ACHN (cell line): ENCODE measurements around the gene ZC3H12D.
"Not testable (repeated sequence)": the region's sequence is repeated elsewhere in the genome, so short reads cannot be mapped to it uniquely, and the experiment has no call there.

Experiments used
- DNase-seq: peaks from one replicate; pipeline ENCODE4 v3.0.0-alpha.2; 2015
- in situ Hi-C: cut with HindIII; loops from 2 replicates; pipeline ENCODE4 v1.10.0; 2017; ENCODE audit warnings: low sequenced_read_pairs, low pct_ligation_motif_present, low pct_unique_long_range_greater_than_20kb

Gene ZC3H12D

GRCh38 chr6:149449831-149450678 lies 34.8 kb downstream of the ZC3H12D start:
- no peak for DNase-seq
- in situ Hi-C loops = loop anchor here (25.0 kb wide), 1 partner anchor 363 kb away; no protein-coding TSS in a partner anchor

GRCh38 chr6:149448821-149449453 lies 35.9 kb downstream of the ZC3H12D start:
- DNase-seq = no peak
- in situ Hi-C loops = loop anchor here (25.0 kb wide), 1 partner anchor 362 kb away; no protein-coding TSS in a partner anchor

- in situ Hi-C loops = loop anchor here (25.0 kb wide), 1 partner anchor 360 kb away; no protein-coding TSS in a partner anchor
These were observed 37.9 kb downstream of the ZC3H12D start for GRCh38 chr6:149446791-149447376.

GRCh38 chr6:149445573-149445972 lies 39.2 kb downstream of the ZC3H12D start:
- in situ Hi-C loops = loop anchor here (25.0 kb wide), 1 partner anchor 358 kb away; no protein-coding TSS in a partner anchor

More at GRCh38 chr6:149446791-149447376, 37.9 kb downstream of the ZC3H12D start:
- DNase-seq = no peak

GRCh38 chr6:149445095-149445466 lies 39.7 kb downstream of the ZC3H12D start:
- DNase-seq = no peak

More at GRCh38 chr6:149445573-149445972, 39.2 kb downstream of the ZC3H12D start:
- DNase-seq = no peak

GRCh38 chr6:149444360-149445094 lies 40.3 kb downstream of the ZC3H12D start:
- DNase-seq = not testable (repeated sequence)
- in situ Hi-C loops = loop anchor here (25.0 kb wide), 1 partner anchor 357 kb away; no protein-coding TSS in a partner anchor

More at GRCh38 chr6:149445095-149445466, 39.7 kb downstream of the ZC3H12D start:
- in situ Hi-C loops = loop anchor here (25.0 kb wide), 1 partner anchor 358 kb away; no protein-coding TSS in a partner anchor

GRCh38 chr6:149443411-149444181 lies 41.2 kb downstream of the ZC3H12D start:
- in situ Hi-C loops = loop anchor here (25.0 kb wide), 1 partner anchor 356 kb away; no protein-coding TSS in a partner anchor
- DNase-seq = no peak

GRCh38 chr6:149441740-149442139 lies 43.1 kb downstream of the ZC3H12D start:
- in situ Hi-C loops = loop anchor here (25.0 kb wide), 1 partner anchor 354 kb away; no protein-coding TSS in a partner anchor
- no peak for DNase-seq

GRCh38 chr6:149440735-149441671 lies 43.8 kb downstream of the ZC3H12D start:
- in situ Hi-C loops = loop anchor here (25.0 kb wide), 1 partner anchor 354 kb away; no protein-coding TSS in a partner anchor
- no peak for DNase-seq

GRCh38 chr6:149439626-149440025 lies 45.2 kb downstream of the ZC3H12D start:
- DNase-seq = no peak
- in situ Hi-C loops = loop anchor here (25.0 kb wide), 1 partner anchor 352 kb away; no protein-coding TSS in a partner anchor

- in situ Hi-C loops = loop anchor here (25.0 kb wide), 1 partner anchor 352 kb away; no protein-coding TSS in a partner anchor
- no peak for DNase-seq
These were observed 46.0 kb downstream of the ZC3H12D start for GRCh38 chr6:149438855-149439254.

GRCh38 chr6:149437212-149437611 lies 47.6 kb downstream of the ZC3H12D start:
- in situ Hi-C loops = loop anchor here (25.0 kb wide), 1 partner anchor 350 kb away; no protein-coding TSS in a partner anchor
- no peak for DNase-seq

- no peak for DNase-seq
- in situ Hi-C loops = loop anchor here (25.0 kb wide), 1 partner anchor 349 kb away; no protein-coding TSS in a partner anchor
These were observed 48.2 kb downstream of the ZC3H12D start for GRCh38 chr6:149436647-149437046.

- in situ Hi-C loops = loop anchor here (25.0 kb wide), 1 partner anchor 349 kb away; no protein-coding TSS in a partner anchor
- DNase-seq = no peak
These were observed 48.8 kb downstream of the ZC3H12D start for GRCh38 chr6:149435919-149436586.

GRCh38 chr6:149433881-149434280 lies 50.9 kb downstream of the ZC3H12D start:
- DNase-seq = no peak
- in situ Hi-C loops = loop anchor here (25.0 kb wide), 1 partner anchor 347 kb away; no protein-coding TSS in a partner anchor
